Measurements from ENCODE around the gene PHLPP1. TPM values are rescaled to one million over a fixed set of nuclear protein-coding genes. Genes with fewer than 3 reads are reported as not detected.

The PHLPP1 gene
- total and polyA plus RNA-seq, 2 of the 13 experiments (the other 11 are each of a cell fraction or from before 2014, with no cell fraction given) = 9.8 to 18.5 TPM

DNA sequence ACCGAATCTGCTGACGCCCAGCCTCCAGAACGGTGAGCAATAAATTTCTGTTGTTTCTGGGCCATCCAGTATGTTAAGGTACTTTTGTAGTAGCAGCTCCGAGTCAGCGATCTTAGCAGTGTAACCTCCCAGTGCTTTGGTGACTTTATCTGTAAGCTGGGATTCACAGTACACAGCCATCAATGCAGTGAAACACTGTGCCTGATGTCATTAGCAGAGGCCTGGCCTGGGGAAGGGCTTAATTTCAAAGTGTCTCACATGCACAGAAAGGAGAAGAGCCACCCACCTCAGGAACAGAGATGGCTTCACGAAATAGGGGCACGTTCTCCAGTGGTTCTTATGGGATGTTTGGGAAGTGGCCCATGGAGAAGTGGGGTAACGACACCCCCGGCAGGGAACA lies 281.2 kb downstream of the PHLPP1 start (continued):
- TF ChIP-seq CERS6 (CRISPR knock-in tag; IDR thresholded peaks at IDR 0.05) = no peak
- TF ChIP-seq JDP2 (CRISPR knock-in tag; IDR thresholded peaks at IDR 0.05; ENCODE audit: borderline replicate concordance) = no peak

GRCh38 chr18:62997076-62997475 lies 281.7 kb downstream of the PHLPP1 start:
- CTCF ChIA-PET (ENCODE audit: low intra/inter-chr PET ratio, low total read pairs) = no interaction called here
- Histone ChIP-seq H3K27me3 (ENCODE audit: control insufficient read depth in 1 of 2, insufficient read depth in 2 of 2, low read length in 2 of 2) (peaks cover 0 to 20% of the 10 kb centered on the region in 2 experiments; a peak in 4 of 5 replicates), H3K4me1 (ENCODE audit: insufficient read depth, low read length) (no peaks in the 10 kb centered on the region), H2AFZ (ENCODE audit: low read length) (no peak overlapping the region), H4K20me1 (ENCODE audit: insufficient read depth, low read length) (no peaks in the 10 kb centered on the region), H3K79me2 (ENCODE audit: insufficient read depth, low read length) (no peaks in the 10 kb centered on the region), H3K9me3 (ENCODE audit: low read length) (no peaks in the 10 kb centered on the region), H3K4me3 (replicated peaks in 1 of 3; ENCODE audit: insufficient read depth in 1 of 3, low read depth in 2 of 3, low read length in 3 of 3) (no peak overlapping the region), H3K9ac (ENCODE audit: insufficient read depth, low read depth, low read length) (no peak overlapping the region), H3K4me2 (ENCODE audit: low read depth, low read length) (no peak overlapping the region), H3K36me3 (replicated peaks in 1 of 2; ENCODE audit: control insufficient read depth in 1 of 2, insufficient read depth in 2 of 2, low read length in 2 of 2) (no peaks in the 10 kb centered on the region), H3K27ac (ENCODE audit: extremely low read length, insufficient read depth, low read length) (no peak overlapping the region)
- FAIRE-seq (no peak), ATAC-seq (no peak), DNase-seq (ENCODE audit: low spot score) (no peak)
- POLR2A ChIA-PET = no interaction called here
- BruUV-seq (replicated peaks) = no TSS peak
- intact Hi-C loops (cut with micrococcal nuclease; ENCODE audit: unreplicated experiment) = no loop called here
- WGBS (ENCODE audit: low lambda C conversion rate) = 27% methylated on average over 4 of the region's 4 CpGs
- in situ Hi-C loops (cut with HindIII; ENCODE audit: extremely low pct_ligation_motif_present, low pct_unique_long_range_greater_than_20kb) = loop anchor here (25.0 kb wide), 1 partner anchor 385 kb away; no protein-coding TSS in a partner anchor
- no peak for TF ChIP-seq CBX1 (IDR thresholded peaks at IDR 0.05; ENCODE audit: low read depth)
- TF ChIP-seq SAFB2 (CRISPR knock-in tag; IDR thresholded peaks at IDR 0.05; ENCODE audit: borderline replicate concordance, low read depth) = no peak
- TF ChIP-seq EHMT2 (IDR thresholded peaks at IDR 0.05; ENCODE audit: borderline replicate concordance, low read depth, low read length) = no peak
- TF ChIP-seq, protein P1, sequence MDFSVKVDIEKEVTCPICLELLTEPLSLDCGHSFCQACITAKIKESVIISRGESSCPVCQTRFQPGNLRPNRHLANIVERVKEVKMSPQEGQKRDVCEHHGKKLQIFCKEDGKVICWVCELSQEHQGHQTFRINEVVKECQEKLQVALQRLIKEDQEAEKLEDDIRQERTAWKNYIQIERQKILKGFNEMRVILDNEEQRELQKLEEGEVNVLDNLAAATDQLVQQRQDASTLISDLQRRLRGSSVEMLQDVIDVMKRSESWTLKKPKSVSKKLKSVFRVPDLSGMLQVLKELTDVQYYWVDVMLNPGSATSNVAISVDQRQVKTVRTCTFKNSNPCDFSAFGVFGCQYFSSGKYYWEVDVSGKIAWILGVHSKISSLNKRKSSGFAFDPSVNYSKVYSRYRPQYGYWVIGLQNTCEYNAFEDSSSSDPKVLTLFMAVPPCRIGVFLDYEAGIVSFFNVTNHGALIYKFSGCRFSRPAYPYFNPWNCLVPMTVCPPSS (IDR thresholded peaks at IDR 0.05) = no peak
- no peak for TF ChIP-seq SNAI1 (CRISPR knock-in tag; IDR thresholded peaks at IDR 0.05; ENCODE audit: borderline replicate concordance)
- no peak for TF ChIP-seq GTF2F1 (IDR thresholded peaks at IDR 0.05; ENCODE audit: low read length)
- no peak for TF ChIP-seq AHDC1 (CRISPR knock-in tag; IDR thresholded peaks at IDR 0.05; ENCODE audit: borderline replicate concordance)
- TF ChIP-seq NCOA2 (CRISPR knock-in tag; IDR thresholded peaks at IDR 0.05) = no peak
- TF ChIP-seq PRDM15 (CRISPR knock-in tag; IDR thresholded peaks at IDR 0.05) = no peak
- no peak for TF ChIP-seq HOXD1 (CRISPR knock-in tag; IDR thresholded peaks at IDR 0.05)
